Psoas muscle (tissue), 8 donors: ENCODE results near the gene PNCK. TPM values are rescaled to one million over a fixed set of nuclear protein-coding genes. Genes with fewer than 3 reads are reported as not detected.
"Not testable (repeated sequence)": the region's sequence is repeated elsewhere in the genome, so short reads cannot be mapped to it uniquely, and the experiment has no call there.

Experiments used
- ATAC-seq, 4 donors: fragments of 200-7000 bp; cut with Tn5 transposase; one replicate each; pipeline ENCODE4 v1.9.1; 2020; ENCODE audit warnings: moderate library complexity in 3 of 4, mild to moderate bottlenecking in 2 of 4
- DNase-seq, 2 donors: peaks; one replicate each; pipeline ENCODE4 v3.0.0-alpha.2; 2020
- H3K27ac ChIP-seq: fragments of 200-600 bp; one replicate; pipeline ENCODE4 v1.8.0; 2022
- H3K27me3 ChIP-seq, 3 donors: fragments of 200-600 bp in 1 of 3; one replicate each; pipeline versions ENCODE4 v1.6.1 to v1.8.0; 2013 to 2022; ENCODE audit warnings: low read length in 2 of 3, mild to moderate bottlenecking in 2 of 3, moderate library complexity in 1 of 3; ENCODE audit not compliant: insufficient read depth in 3 of 3
- H3K36me3 ChIP-seq, 2 donors: fragments of 200-600 bp in 1 of 2; one replicate each; pipeline versions ENCODE4 v1.6.1 to v1.8.0; 2013 to 2022; ENCODE audit warnings: low read depth in 1 of 2, mild to moderate bottlenecking in 1 of 2, moderate library complexity in 1 of 2; ENCODE audit not compliant: insufficient read depth in 1 of 2
- H3K4me1 ChIP-seq: fragments of 200-600 bp; one replicate; pipeline ENCODE4 v1.8.0; 2022
- H3K4me3 ChIP-seq: fragments of 200-600 bp; one replicate; pipeline ENCODE4 v1.8.0; 2022; ENCODE audit warnings: mild to moderate bottlenecking
- H3K9me3 ChIP-seq: fragments of 200-600 bp; one replicate; pipeline ENCODE4 v1.8.0; 2022
- CTCF ChIP-seq: fragments of 200-600 bp; IDR thresholded peaks from one replicate; pipeline ENCODE4 v1.8.0; 2022; ENCODE audit warnings: antibody characterized with exemption
- WGBS, 3 donors: extraction: QIAGEN DNeasy Blood & Tissue Kit; methylation state at CpG; one replicate each; pipeline versions ENCODE4 v1.1.6 to v1.1.7; 2013; 5-methylcytosine and 5-hydroxymethylcytosine counted together
- intact Hi-C, 2 donors: fragments of 100-400 bp; cut with DNase I; formaldehyde crosslinking; loops; one replicate each; pipeline versions ENCODE4 v1.11.0 to v1.14.2; 2022
- polyA plus RNA-seq, 3 donors: library from polyadenylated mRNA; stranded (reverse); fragments of 200-250 nt; gene quantifications; one replicate each; pipeline ENCODE4 v1.2.3, GENCODE V29; 2013
- total RNA-seq, 4 donors: library from RNA; stranded (reverse); fragmentation: NEBNext Ultra II Directional in 2 of 4; extraction: Animal tissue kit (Norgen Biotek cat#: 25700) in 2 of 4; gene quantifications; one replicate each; pipeline versions ENCODE4 v1.2.1 to v1.2.4, GENCODE V29; 2021 to 2023
- donor health status: healthy with polysubstance abuse.
- donor health status: DM: no; HTN: no; CAD: no; lungs with moderate emphysema.
- donor health status: Bipolar disorder and iron deficiency.
- donor health status: healthy.
- donor health status: DM: yes; HTN: yes; CAD: no.
- donor health status: DM: no; HTN: no; CAD: no.
- donor health status: DM: no; HTN: no; CAD: no.
- donor health status: DM: yes; HTN: yes; CAD: no.

PNCK gene
- total and polyA plus RNA-seq, 7 donors, result 0.21 to 1.9 (median 0.92) TPM

GRCh38 chrX:153707406-153707805 lies 33.8 kb upstream of the PNCK start:
- DNase-seq, result peak in 1 of 2 donors; percentile 34
- Histone ChIP-seq H3K27me3 (no peaks in the 10 kb centered on the region), H3K4me3 (peak overlapping the region; percentile 62), H3K36me3 (no peaks in the 10 kb centered on the region), H3K4me1 (peaks cover 15% of the 10 kb centered on the region), H3K9me3 (no peaks in the 10 kb centered on the region), H3K27ac (peak overlapping the region; percentile 90)
- 40 to 65% (median 43%) methylated on average over 1 to 6 of the region's 6 CpGs for WGBS, 3 donors
- intact Hi-C loops, result no loop called here
- ATAC-seq, result no peak
- no peak for TF ChIP-seq CTCF

- WGBS, 3 donors, result 35 to 43% methylated on average over 9 of the region's 9 CpGs; no CpG with 5 or more reads in 1 of the 3 donors
- Histone ChIP-seq H3K9me3 (no peaks in the 10 kb centered on the region), H3K4me1 (peaks cover 20% of the 10 kb centered on the region), H3K27me3 (no peaks in the 10 kb centered on the region), H3K27ac (peak overlapping the region; percentile 90), H3K36me3 (peaks cover 0 to under 1% of the 10 kb centered on the region in 2 donors), H3K4me3 (peak overlapping the region; percentile 62)
- intact Hi-C loops, result no loop called here
- peak in 1 of 2 donors; percentile 64 for DNase-seq
- no peak for TF ChIP-seq CTCF
- peak; percentile 24 to 39 (median 28) for ATAC-seq
Observed at GRCh38 chrX:153706799-153707198, 33.2 kb upstream of the PNCK start.

- H3K4me1 ChIP-seq, result peaks cover 24% of the 10 kb centered on the region
- DNase-seq (peak in 1 of 2 donors; percentile 82), ATAC-seq (peak; percentile 53 to 60 (median 54))
- H3K9me3 ChIP-seq, H3K36me3 ChIP-seq, intact Hi-C loops, H3K27me3 ChIP-seq: not testable (repeated sequence)
- peak overlapping the region; percentile 90 for H3K27ac ChIP-seq
- WGBS, 3 donors, result 27 to 47% (median 37%) methylated on average over 8 to 18 of the region's 18 CpGs
- peak; percentile 35 for TF ChIP-seq CTCF
- H3K4me3 ChIP-seq, result peak overlapping the region; percentile 62
Observed at GRCh38 chrX:153705403-153706060, 31.9 kb upstream of the PNCK start.

- ATAC-seq (peak in 1 of 4 donors; percentile 2), DNase-seq (peak in 1 of 2 donors; percentile 26)
- Histone ChIP-seq H3K4me1 (peaks cover 24% of the 10 kb centered on the region), H3K27ac (peak overlapping the region; percentile 90), H3K4me3 (peak overlapping the region; percentile 62)
- H3K36me3 ChIP-seq, H3K9me3 ChIP-seq, intact Hi-C loops, H3K27me3 ChIP-seq: not testable (repeated sequence)
- 37 to 46% (median 40%) methylated on average over 8 to 11 of the region's 12 CpGs for WGBS, 3 donors
Observed at GRCh38 chrX:153704631-153705402, 31.2 kb upstream of the PNCK start.

GRCh38 chrX:153704021-153704526 lies 30.5 kb upstream of the PNCK start:
- H3K36me3 ChIP-seq, result peaks cover 2 to 4% of the 10 kb centered on the region in 2 donors
- peak overlapping the region; percentile 4 for H3K4me3 ChIP-seq
- ATAC-seq (no peak), DNase-seq (peak in 1 of 2 donors; percentile 53)
- WGBS, 3 donors, result 49 to 64% (median 62%) methylated on average over 16 to 18 of the region's 18 CpGs
- H3K27ac ChIP-seq, result peak overlapping the region; percentile 90
- H3K27me3 ChIP-seq, result no peaks in the 10 kb centered on the region
- peaks cover 26% of the 10 kb centered on the region for H3K4me1 ChIP-seq
- no peaks in the 10 kb centered on the region for H3K9me3 ChIP-seq
- no peak for TF ChIP-seq CTCF
- intact Hi-C loops, result no loop called here
